Adrenal gland (tissue), 5 donors: ENCODE measurements around the gene APH1A.
A peak's percentile ranks its signal among the peaks of the same experiment; 100 is the strongest.

ENCODE experiments used
- POLR2A ChIP-seq, 2 donors: fragments of 450-650 bp; IDR thresholded peaks; one replicate each; pipeline ENCODE4 v1.6.1; 2017; ENCODE audit warnings: antibody characterized with exemption in 2 of 2, mild to moderate bottlenecking in 2 of 2, moderate library complexity in 1 of 2
- TF ChIP-seq, protein P1 (sequence below), 6 experiments: fragments of 450-650 bp in 4 of 6; fragments of 200-600 bp in 2 of 6; sonication (generic) in 1 of 6; IDR thresholded peaks; 1 replicate in 5 of 6; 2 replicates in 1 of 6; pipeline versions ENCODE4 v1.5.1 to v1.8.0; 2016 to 2021; ENCODE audit warnings: antibody characterized with exemption in 6 of 6, mild to moderate bottlenecking in 2 of 6, moderate library complexity in 1 of 6
- donor health status: DM: no; HTN: no; CAD: no.

DNA sequence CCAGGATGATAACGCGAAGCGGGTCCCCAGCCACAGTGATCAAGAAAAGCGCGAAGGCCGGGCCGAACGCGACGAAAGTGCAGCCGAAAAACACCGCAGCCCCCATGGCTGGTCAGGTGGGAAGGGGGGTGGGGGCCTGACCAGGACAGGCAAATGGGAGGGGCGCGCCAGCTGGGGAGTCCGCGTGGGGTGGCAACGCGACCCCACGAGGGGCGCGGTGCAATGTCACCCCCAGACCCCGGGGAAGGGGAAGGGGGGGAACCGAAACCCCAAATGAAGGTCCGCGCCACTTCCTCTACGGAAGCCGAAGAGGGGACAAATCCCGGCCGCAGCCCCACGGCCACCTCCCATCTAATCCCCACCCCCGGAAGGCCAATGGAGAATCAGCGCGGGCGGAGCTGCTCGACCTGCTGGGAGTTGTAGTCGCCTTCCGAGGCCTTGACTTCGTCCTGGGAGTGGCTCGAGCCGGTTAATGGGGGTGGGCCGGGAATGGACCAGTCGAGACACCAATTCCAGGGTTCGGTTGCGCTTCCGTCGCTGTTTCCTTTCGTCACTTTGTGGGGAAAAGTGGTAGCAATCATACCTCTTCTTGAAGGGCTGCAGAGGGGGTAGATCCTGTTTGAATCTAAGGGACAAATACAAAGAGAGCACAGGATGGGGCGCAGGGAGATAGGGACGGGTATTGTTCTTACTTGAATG, at the start of gene APH1A:
- TF ChIP-seq, protein P1, sequence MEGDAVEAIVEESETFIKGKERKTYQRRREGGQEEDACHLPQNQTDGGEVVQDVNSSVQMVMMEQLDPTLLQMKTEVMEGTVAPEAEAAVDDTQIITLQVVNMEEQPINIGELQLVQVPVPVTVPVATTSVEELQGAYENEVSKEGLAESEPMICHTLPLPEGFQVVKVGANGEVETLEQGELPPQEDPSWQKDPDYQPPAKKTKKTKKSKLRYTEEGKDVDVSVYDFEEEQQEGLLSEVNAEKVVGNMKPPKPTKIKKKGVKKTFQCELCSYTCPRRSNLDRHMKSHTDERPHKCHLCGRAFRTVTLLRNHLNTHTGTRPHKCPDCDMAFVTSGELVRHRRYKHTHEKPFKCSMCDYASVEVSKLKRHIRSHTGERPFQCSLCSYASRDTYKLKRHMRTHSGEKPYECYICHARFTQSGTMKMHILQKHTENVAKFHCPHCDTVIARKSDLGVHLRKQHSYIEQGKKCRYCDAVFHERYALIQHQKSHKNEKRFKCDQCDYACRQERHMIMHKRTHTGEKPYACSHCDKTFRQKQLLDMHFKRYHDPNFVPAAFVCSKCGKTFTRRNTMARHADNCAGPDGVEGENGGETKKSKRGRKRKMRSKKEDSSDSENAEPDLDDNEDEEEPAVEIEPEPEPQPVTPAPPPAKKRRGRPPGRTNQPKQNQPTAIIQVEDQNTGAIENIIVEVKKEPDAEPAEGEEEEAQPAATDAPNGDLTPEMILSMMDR (IDR thresholded peaks at IDR 0.05): no peak
- TF ChIP-seq POLR2A (IDR thresholded peaks at IDR 0.05): peak in 1 of 2 donors; percentile 79
